H9 (cell line): ENCODE measurements around the gene PFN3. TPM values are rescaled to one million over a fixed set of nuclear protein-coding genes. Genes with fewer than 3 reads are reported as not detected.

Experiments used
- DNase-seq: peaks from one replicate; pipeline ENCODE4 v3.0.0-alpha.2; 2017
- H2AFZ ChIP-seq: one replicate; pipeline ENCODE4 v1.6.1; 2013; ENCODE audit warnings: mild to moderate bottlenecking, low read length, control low read depth, moderate library complexity
- H2AK5ac ChIP-seq: 2 replicates; pipeline ENCODE4 v1.6.1; 2013; ENCODE audit warnings: low read length, control low read depth, mixed read lengths; ENCODE audit not compliant: insufficient read length
- H2BK120ac ChIP-seq: one replicate; pipeline ENCODE4 v1.6.1; 2013; ENCODE audit warnings: low read depth, mild to moderate bottlenecking, low read length, control low read depth, inconsistent platforms; ENCODE audit not compliant: poor library complexity, severe bottlenecking
- H2BK12ac ChIP-seq: 2 replicates; pipeline ENCODE4 v1.6.1; 2013; ENCODE audit warnings: low read length, control low read depth, mixed read lengths, low read depth; ENCODE audit not compliant: insufficient read length
- H2BK15ac ChIP-seq: 2 replicates; pipeline ENCODE4 v1.6.1; 2013; ENCODE audit warnings: low read depth, low read length, control low read depth
- H2BK20ac ChIP-seq: one replicate; pipeline ENCODE4 v1.6.1; 2013; ENCODE audit warnings: low read depth, mild to moderate bottlenecking, low read length, control low read depth, inconsistent platforms; ENCODE audit not compliant: poor library complexity, severe bottlenecking
- H2BK5ac ChIP-seq: 2 replicates; pipeline ENCODE4 v1.6.1; 2013; ENCODE audit warnings: low read length, control low read depth, mixed read lengths; ENCODE audit not compliant: insufficient read length
- H3K14ac ChIP-seq: 2 replicates; pipeline ENCODE4 v1.6.1; 2013; ENCODE audit warnings: low read length, control low read depth; ENCODE audit not compliant: insufficient read depth
- H3K18ac ChIP-seq: 2 replicates; pipeline ENCODE4 v1.6.1; 2013; ENCODE audit warnings: low read depth, mild to moderate bottlenecking, mixed read lengths, low read length, control low read depth; ENCODE audit not compliant: insufficient read length
- H3K23ac ChIP-seq: 2 replicates; pipeline ENCODE4 v1.6.1; 2013; ENCODE audit warnings: low read length, control low read depth, mixed read lengths, low read depth; ENCODE audit not compliant: insufficient read length
- H3K23me2 ChIP-seq: 2 replicates; pipeline ENCODE4 v1.6.1; 2013; ENCODE audit warnings: low read depth, mild to moderate bottlenecking, mixed read lengths, low read length, control low read depth; ENCODE audit not compliant: insufficient read length, poor library complexity, severe bottlenecking
- H3K27ac ChIP-seq: 2 replicates; pipeline ENCODE4 v1.5.1; 2013; ENCODE audit warnings: low read length, control low read depth, mixed read lengths, low read depth; ENCODE audit not compliant: insufficient read length
- H3K27me3 ChIP-seq: 2 replicates; pipeline ENCODE4 v1.6.1; 2013; ENCODE audit warnings: low read length, control low read depth, inconsistent platforms; ENCODE audit not compliant: insufficient read depth
- H3K4ac ChIP-seq: 2 replicates; pipeline ENCODE4 v1.6.1; 2013; ENCODE audit warnings: low read depth, mild to moderate bottlenecking, control low read depth, inconsistent platforms, low read length, moderate library complexity
- H3K4me1 ChIP-seq: 2 replicates; pipeline ENCODE4 v1.6.1; 2013; ENCODE audit warnings: low read length, control low read depth, inconsistent platforms; ENCODE audit not compliant: insufficient read depth
- H3K4me2 ChIP-seq: 2 replicates; pipeline ENCODE4 v1.6.1; 2013; ENCODE audit warnings: low read length, control low read depth, mixed read lengths; ENCODE audit not compliant: insufficient read length, insufficient read depth
- H3K56ac ChIP-seq: 2 replicates; pipeline ENCODE4 v1.6.1; 2013; ENCODE audit warnings: low read depth, mild to moderate bottlenecking, mixed read lengths, low read length, control low read depth; ENCODE audit not compliant: insufficient read length
- H3K79me1 ChIP-seq: 2 replicates; pipeline ENCODE4 v1.6.1; 2013; ENCODE audit warnings: low read depth, mild to moderate bottlenecking, moderate library complexity, low read length, control low read depth, inconsistent platforms; ENCODE audit not compliant: insufficient read depth, poor library complexity, severe bottlenecking
- H3K79me2 ChIP-seq: 2 replicates; pipeline ENCODE4 v1.6.1; 2013; ENCODE audit warnings: low read length, control low read depth, inconsistent platforms; ENCODE audit not compliant: insufficient read depth
- H3K9ac ChIP-seq: 2 replicates; pipeline ENCODE4 v1.6.1; 2013; ENCODE audit warnings: low read length, control low read depth, mixed read lengths; ENCODE audit not compliant: insufficient read length; ENCODE audit errors: extremely low read depth
- H3K9me3 ChIP-seq: one replicate; pipeline ENCODE4 v1.6.1; 2013; ENCODE audit warnings: low read depth, low read length, inconsistent platforms; ENCODE audit not compliant: control insufficient read depth
- H3T11ph ChIP-seq: one replicate; pipeline ENCODE4 v1.6.1; 2013; ENCODE audit warnings: mild to moderate bottlenecking, low read length, control low read depth, inconsistent platforms
- H4K20me1 ChIP-seq: one replicate; pipeline ENCODE4 v1.6.1; 2013; ENCODE audit not compliant: control insufficient read depth, insufficient read length, insufficient read depth
- H4K5ac ChIP-seq: 2 replicates; pipeline ENCODE4 v1.6.1; 2013; ENCODE audit warnings: low read depth, mild to moderate bottlenecking, mixed read lengths, low read length, control low read depth; ENCODE audit not compliant: insufficient read length
- H4K8ac ChIP-seq: replicated peaks from 2 replicates; pipeline ENCODE4 v1.6.1; 2013; ENCODE audit warnings: low read length, control low read depth, mixed read lengths, low read depth; ENCODE audit not compliant: insufficient read length
- H4K91ac ChIP-seq: 2 replicates; pipeline ENCODE4 v1.6.1; 2013; ENCODE audit warnings: low read depth, mild to moderate bottlenecking, moderate library complexity, mixed read lengths, low read length, control low read depth; ENCODE audit not compliant: insufficient read length
- H3K27ac Mint-ChIP-seq, 3 experiments: 2 replicates in 2 of 3; 3 replicates in 1 of 3; pipeline ENCODE4 v1.8.0; 2020 to 2021; ENCODE audit warnings: mixed read lengths in 3 of 3, mild to moderate bottlenecking in 1 of 3, moderate library complexity in 1 of 3
- H3K27me3 Mint-ChIP-seq: 2 replicates; pipeline ENCODE4 v1.8.0; 2021; ENCODE audit warnings: low read depth, mild to moderate bottlenecking, moderate library complexity, mixed read lengths
- H3K36me3 Mint-ChIP-seq, 3 experiments: 2 replicates in 2 of 3; 3 replicates in 1 of 3; pipeline ENCODE4 v1.8.0; 2020 to 2021; ENCODE audit warnings: low read depth in 3 of 3, mixed read lengths in 3 of 3; ENCODE audit not compliant: insufficient read depth in 1 of 3
- H3K4me1 Mint-ChIP-seq, 2 experiments: 2 replicates each; pipeline ENCODE4 v1.8.0; 2020; ENCODE audit warnings: mixed read lengths in 2 of 2
- H3K4me3 Mint-ChIP-seq, 2 experiments: 2 replicates in 1 of 2; 3 replicates in 1 of 2; pipeline ENCODE4 v1.8.0; 2020 to 2021; ENCODE audit warnings: mild to moderate bottlenecking in 2 of 2, mixed read lengths in 2 of 2, moderate library complexity in 1 of 2
- H3K9me3 Mint-ChIP-seq, 2 experiments: 2 replicates in 1 of 2; 3 replicates in 1 of 2; pipeline ENCODE4 v1.8.0; 2020; ENCODE audit warnings: mild to moderate bottlenecking in 2 of 2, mixed read lengths in 2 of 2, moderate library complexity in 1 of 2
- WGBS: extraction: QIAGEN DNeasy Blood & Tissue Kit; methylation state at CpG from one replicate; pipeline ENCODE4 v1.1.7; 2013; ENCODE audit warnings: missing lambda C conversion rate, low lambda C conversion rate, mixed read lengths; ENCODE audit not compliant: insufficient read length; ENCODE audit errors: extremely low coverage; 5-methylcytosine and 5-hydroxymethylcytosine counted together
- total RNA-seq: library from RNA; stranded (reverse); gene quantifications from 2 replicates; pipeline ENCODE4 v1.2.1, GENCODE V29; 2021
- TF ChIP-seq, protein P1 (sequence below): fragments of 200-600 bp; sonication (generic); conservative IDR thresholded peaks from 3 replicates; pipeline ENCODE4 v1.8.0; 2021; ENCODE audit warnings: antibody characterized with exemption, mild to moderate bottlenecking

Gene PFN3
- total RNA-seq, 1 experiment from 2014 or later: not detected

DNA sequence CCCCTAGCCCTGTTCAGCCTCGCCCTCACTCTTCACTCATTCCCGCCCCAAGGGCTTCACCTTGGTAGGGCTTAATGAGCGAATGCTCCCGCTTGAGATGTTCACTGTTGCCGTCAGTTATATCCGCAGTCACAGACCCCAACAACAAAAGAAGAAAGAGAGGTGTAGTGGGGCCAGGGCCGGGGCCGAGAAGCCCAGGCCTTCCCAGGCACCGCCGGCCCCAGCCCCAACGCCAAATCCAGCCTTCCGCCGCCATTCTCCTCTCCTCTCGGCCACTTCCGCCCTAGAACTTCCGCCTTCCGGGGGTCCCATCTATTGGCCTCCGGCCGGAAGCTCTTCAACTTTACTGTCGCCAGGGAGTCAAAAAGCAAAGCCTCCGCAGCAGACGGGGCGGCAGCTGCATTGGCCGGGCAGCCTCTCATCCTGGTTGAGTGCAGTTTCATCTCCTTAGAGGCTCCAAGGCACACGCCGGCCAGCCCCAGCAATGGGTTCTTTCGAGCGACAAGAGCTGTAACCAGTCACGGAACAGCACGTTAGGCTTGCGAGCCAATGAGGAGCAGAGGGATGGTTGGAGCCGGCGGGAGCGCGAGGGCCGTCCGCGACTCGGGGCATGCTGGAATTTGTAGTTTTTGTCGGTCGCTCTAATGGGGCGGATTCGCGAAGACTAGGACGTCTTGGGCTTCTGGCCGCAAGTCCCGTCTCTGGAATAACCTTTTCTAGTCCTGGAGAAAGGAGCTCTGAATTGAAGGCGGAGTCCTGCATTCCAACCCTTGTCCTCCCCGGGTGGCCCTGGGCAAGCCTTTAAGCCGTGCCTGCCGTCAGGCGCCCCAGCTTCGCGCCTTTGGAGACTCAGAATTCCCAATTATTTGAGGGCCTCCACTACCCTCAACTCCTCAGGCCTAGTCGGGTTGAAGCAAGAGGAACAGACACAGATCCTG is 48.8 kb downstream of the PFN3 start, which contains the start of gene LMAN2:
LMAN2 (minus strand) TSS at position 277 of the 938 bp plus-strand sequence; CDS start at position 256, 21 bp downstream.
- peaks cover 20 to 25% of the 10 kb centered on the region in 2 experiments for H3K4me1 Mint-ChIP-seq
- H4K20me1 ChIP-seq: no peaks in the 10 kb centered on the region
- H3K23ac ChIP-seq: no peak within 1 kb of the TSS
- H2BK12ac ChIP-seq: peak within 1 kb of the TSS; percentile 85
- no peaks in the 10 kb centered on the region for H3K27me3 ChIP-seq
- H3K9me3 ChIP-seq: no peaks in the 10 kb centered on the region
- peak within 1 kb of the TSS; percentile 99 for H3K18ac ChIP-seq
- no peak within 1 kb of the TSS for H4K91ac ChIP-seq
- H3K23me2 ChIP-seq: peaks cover 7% of the 10 kb centered on the region
- H3K79me1 ChIP-seq: peaks cover 4% of the 10 kb centered on the region
- H4K5ac ChIP-seq: peak within 1 kb of the TSS; percentile 64
- H3K27ac ChIP-seq: peak within 1 kb of the TSS; percentile 76
- H3K4ac ChIP-seq: no peak within 1 kb of the TSS
- peak; percentile 95 for DNase-seq
- H3K36me3 Mint-ChIP-seq: peaks cover 2 to 24% (median 21%) of the 10 kb centered on the region in 3 experiments; a peak in 6 of 7 replicates
- no peak within 1 kb of the TSS for H2BK120ac ChIP-seq
- peak within 1 kb of the TSS; percentile 60; the same call in 1 of the 2 replicates for H2BK15ac ChIP-seq
- no peak within 1 kb of the TSS for H3K56ac ChIP-seq
- peak within 1 kb of the TSS; percentile 100 for H3K27ac Mint-ChIP-seq
- peaks cover 3% of the 10 kb centered on the region; the same call in 1 of the 2 replicates for H3K4me1 ChIP-seq
- TF ChIP-seq, protein P1, sequence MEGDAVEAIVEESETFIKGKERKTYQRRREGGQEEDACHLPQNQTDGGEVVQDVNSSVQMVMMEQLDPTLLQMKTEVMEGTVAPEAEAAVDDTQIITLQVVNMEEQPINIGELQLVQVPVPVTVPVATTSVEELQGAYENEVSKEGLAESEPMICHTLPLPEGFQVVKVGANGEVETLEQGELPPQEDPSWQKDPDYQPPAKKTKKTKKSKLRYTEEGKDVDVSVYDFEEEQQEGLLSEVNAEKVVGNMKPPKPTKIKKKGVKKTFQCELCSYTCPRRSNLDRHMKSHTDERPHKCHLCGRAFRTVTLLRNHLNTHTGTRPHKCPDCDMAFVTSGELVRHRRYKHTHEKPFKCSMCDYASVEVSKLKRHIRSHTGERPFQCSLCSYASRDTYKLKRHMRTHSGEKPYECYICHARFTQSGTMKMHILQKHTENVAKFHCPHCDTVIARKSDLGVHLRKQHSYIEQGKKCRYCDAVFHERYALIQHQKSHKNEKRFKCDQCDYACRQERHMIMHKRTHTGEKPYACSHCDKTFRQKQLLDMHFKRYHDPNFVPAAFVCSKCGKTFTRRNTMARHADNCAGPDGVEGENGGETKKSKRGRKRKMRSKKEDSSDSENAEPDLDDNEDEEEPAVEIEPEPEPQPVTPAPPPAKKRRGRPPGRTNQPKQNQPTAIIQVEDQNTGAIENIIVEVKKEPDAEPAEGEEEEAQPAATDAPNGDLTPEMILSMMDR: no peak
- H2BK5ac ChIP-seq: peak within 1 kb of the TSS; percentile 95
- WGBS: no CpG with 5 or more reads among the region's 55 CpGs
- H3K79me2 ChIP-seq: peaks cover 17% of the 10 kb centered on the region
- H2BK20ac ChIP-seq: no peak within 1 kb of the TSS
- H3K4me2 ChIP-seq: peak within 1 kb of the TSS; percentile 89
- peaks cover 31% of the 10 kb centered on the region for H3K27me3 Mint-ChIP-seq
- H2AFZ ChIP-seq: peak within 1 kb of the TSS; percentile 85
- peak within 1 kb of the TSS; percentile 97 for H3K9ac ChIP-seq
- peak within 1 kb of the TSS; percentile 98 to 99 for H3K4me3 Mint-ChIP-seq
- H3K9me3 Mint-ChIP-seq: peaks cover 3 to 4% of the 10 kb centered on the region in 2 experiments; a peak in 4 of 5 replicates
- H3T11ph ChIP-seq: peak within 1 kb of the TSS; percentile 85
- H4K8ac ChIP-seq: peak within 1 kb of the TSS; percentile 29
- no peak within 1 kb of the TSS for H2AK5ac ChIP-seq
- peak within 1 kb of the TSS; percentile 99 for H3K14ac ChIP-seq
